Suprapubic skin (tissue), 4 donors: ENCODE results near the gene PDCD2.

Experiments used
- EP300 ChIP-seq: sonication (generic); formaldehyde crosslinking; IDR thresholded peaks from one replicate; pipeline ENCODE4 v1.6.1; 2017; ENCODE audit warnings: antibody characterized with exemption
- POLR2A ChIP-seq, 2 donors: fragments of 450-650 bp; IDR thresholded peaks; one replicate each; pipeline ENCODE4 v1.6.1; 2017; ENCODE audit warnings: antibody characterized with exemption in 2 of 2, mild to moderate bottlenecking in 2 of 2, moderate library complexity in 2 of 2
- POLR2AphosphoS5 ChIP-seq, 3 donors: sonication (generic); formaldehyde crosslinking; IDR thresholded peaks; one replicate each; pipeline ENCODE4 v1.6.1; 2017; ENCODE audit warnings: antibody characterized with exemption in 3 of 3
- TF ChIP-seq, protein P1 (sequence below), 2 donors: fragments of 200-600 bp in 1 of 2; fragments of 450-650 bp in 1 of 2; sonication (generic) in 1 of 2; IDR thresholded peaks; one replicate each; pipeline ENCODE4 v1.5.1; 2016 to 2019; ENCODE audit warnings: antibody characterized with exemption in 2 of 2, mild to moderate bottlenecking in 1 of 2, moderate library complexity in 1 of 2

DNA sequence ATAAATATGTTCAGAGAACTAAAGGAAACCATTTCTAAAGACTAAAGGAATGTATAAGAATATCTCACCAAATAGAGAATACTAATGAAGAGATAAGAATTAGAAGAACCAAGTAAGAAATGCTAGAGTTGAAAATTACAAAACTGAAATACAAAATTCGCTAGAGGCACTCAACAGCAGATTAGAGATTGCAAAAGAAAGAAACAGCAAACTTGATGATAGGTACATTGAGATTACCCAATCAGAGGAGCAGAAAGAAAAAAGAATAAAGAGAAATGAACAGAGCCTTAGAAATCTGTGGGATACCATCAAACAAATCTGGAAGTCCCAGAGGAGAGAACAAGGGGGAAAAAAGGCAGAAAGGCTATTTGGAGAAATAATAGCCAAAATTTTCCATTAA is 6.3 kb upstream of the PDCD2 start:
- TF ChIP-seq, protein P1, sequence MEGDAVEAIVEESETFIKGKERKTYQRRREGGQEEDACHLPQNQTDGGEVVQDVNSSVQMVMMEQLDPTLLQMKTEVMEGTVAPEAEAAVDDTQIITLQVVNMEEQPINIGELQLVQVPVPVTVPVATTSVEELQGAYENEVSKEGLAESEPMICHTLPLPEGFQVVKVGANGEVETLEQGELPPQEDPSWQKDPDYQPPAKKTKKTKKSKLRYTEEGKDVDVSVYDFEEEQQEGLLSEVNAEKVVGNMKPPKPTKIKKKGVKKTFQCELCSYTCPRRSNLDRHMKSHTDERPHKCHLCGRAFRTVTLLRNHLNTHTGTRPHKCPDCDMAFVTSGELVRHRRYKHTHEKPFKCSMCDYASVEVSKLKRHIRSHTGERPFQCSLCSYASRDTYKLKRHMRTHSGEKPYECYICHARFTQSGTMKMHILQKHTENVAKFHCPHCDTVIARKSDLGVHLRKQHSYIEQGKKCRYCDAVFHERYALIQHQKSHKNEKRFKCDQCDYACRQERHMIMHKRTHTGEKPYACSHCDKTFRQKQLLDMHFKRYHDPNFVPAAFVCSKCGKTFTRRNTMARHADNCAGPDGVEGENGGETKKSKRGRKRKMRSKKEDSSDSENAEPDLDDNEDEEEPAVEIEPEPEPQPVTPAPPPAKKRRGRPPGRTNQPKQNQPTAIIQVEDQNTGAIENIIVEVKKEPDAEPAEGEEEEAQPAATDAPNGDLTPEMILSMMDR (IDR thresholded peaks at IDR 0.05): no peak
- no peak for TF ChIP-seq EP300
- TF ChIP-seq POLR2AphosphoS5 (IDR thresholded peaks at IDR 0.05): no peak
- TF ChIP-seq POLR2A (IDR thresholded peaks at IDR 0.05): no peak
